OCI-LY3 (cell line): ENCODE measurements around the gene CADPS2.
"Not testable (repeated sequence)": the region's sequence is repeated elsewhere in the genome, so short reads cannot be mapped to it uniquely, and the experiment has no call there.

ENCODE experiments used
- CTCF ChIP-seq: fragments of 200-600, 300-600 bp; sonication (generic); IDR thresholded peaks from 2 replicates; pipeline ENCODE4 v1.5.1; 2014; ENCODE audit warnings: antibody characterized with exemption, low read length, low read depth
- EZH2phosphoT487 ChIP-seq: fragments of 200-600 bp; shearing (Covaris generic); IDR thresholded peaks from 2 replicates; pipeline ENCODE4 v1.6.1; 2018; ENCODE audit warnings: antibody characterized with exemption, mixed run types, low read depth

- TF ChIP-seq CTCF, EZH2phosphoT487: not testable (repeated sequence)
Observed at GRCh38 chr7:122681186-122681585, 205.1 kb downstream of the CADPS2 start.
